ENCODE measurements around the gene MPRIP.

- TF ChIP-seq CTCF (IDR thresholded peaks at IDR 0.05) = no peak
- no peak for TF ChIP-seq POLR2A (IDR thresholded peaks at IDR 0.05)
Observed at GRCh38 chr17:17089796-17090641, 47.8 kb downstream of the MPRIP start.

Measured in Peyer's patch (tissue), 4 donors.